ENCODE data around the gene GNA12.
"Not testable (repeated sequence)": the region's sequence is repeated elsewhere in the genome, so short reads cannot be mapped to it uniquely, and the experiment has no call there.

Gene GNA12

GRCh38 chr7:2691011-2691707, 152.9 kb downstream of the GNA12 start:
- no peak for DNase-seq (ENCODE audit: low spot score)

GRCh38 chr7:2689951-2690705, 154.0 kb downstream of the GNA12 start:
- DNase-seq (ENCODE audit: low spot score) = no peak

GRCh38 chr7:2689343-2689847, 154.7 kb downstream of the GNA12 start:
- DNase-seq (ENCODE audit: low spot score) = no peak

- no peak for DNase-seq (ENCODE audit: low spot score)
These were observed 155.4 kb downstream of the GNA12 start for GRCh38 chr7:2688409-2689342.

GRCh38 chr7:2687881-2688318, 156.2 kb downstream of the GNA12 start, which contains the start of gene AMZ1:
Gene AMZ1, plus strand, starts transcription at chr7:2688202. Its CDS starts 12,250 bp downstream, at chr7:2700452.
- no peak for DNase-seq (ENCODE audit: low spot score)

- DNase-seq (ENCODE audit: low spot score) = no peak
These were observed 156.7 kb downstream of the GNA12 start for GRCh38 chr7:2687338-2687869.

GRCh38 chr7:2686101-2686500, 158.0 kb downstream of the GNA12 start:
- DNase-seq (ENCODE audit: low spot score) = no peak

GRCh38 chr7:2684501-2684900, 159.6 kb downstream of the GNA12 start:
- no peak for DNase-seq (ENCODE audit: low spot score)

GRCh38 chr7:2681929-2682799, 161.9 kb downstream of the GNA12 start:
- no peak for DNase-seq (ENCODE audit: low spot score)

GRCh38 chr7:2680792-2681490, 163.2 kb downstream of the GNA12 start:
- DNase-seq (ENCODE audit: low spot score) = peak; percentile 71

GRCh38 chr7:2680256-2680655, 163.9 kb downstream of the GNA12 start:
- no peak for DNase-seq (ENCODE audit: low spot score)

- not testable (repeated sequence) for DNase-seq (ENCODE audit: low spot score)
These were observed 164.7 kb downstream of the GNA12 start for GRCh38 chr7:2679135-2680127.

- DNase-seq (ENCODE audit: low spot score) = not testable (repeated sequence)
These were observed 165.7 kb downstream of the GNA12 start for GRCh38 chr7:2678454-2678853.
